T-helper 17 cell (primary cell): ENCODE data around the gene LTB4R. TPM values are rescaled to one million over a fixed set of nuclear protein-coding genes. Genes with fewer than 3 reads are reported as not detected.
"Not testable (repeated sequence)": the region's sequence is repeated elsewhere in the genome, so short reads cannot be mapped to it uniquely, and the experiment has no call there.

Experiments
- ATAC-seq: fragments of 150-1000 bp; cut with Tn5 transposase; 2 replicates; pipeline ENCODE4 v1.10.0; 2021; ENCODE audit warnings: mild to moderate bottlenecking, moderate library complexity
- DNase-seq, 3 donors: peaks; one replicate each; pipeline versions ENCODE4 v3.0.0 to v3.0.0-alpha.2; 2020 to 2021
- H3K9me3 ChIP-seq: one replicate; pipeline ENCODE4 v1.7.0; 2013; ENCODE audit warnings: low read length, mild to moderate bottlenecking; ENCODE audit not compliant: control insufficient read depth, poor library complexity, severe bottlenecking
- H3K27ac Mint-ChIP-seq: one replicate; pipeline ENCODE4 v1.8.0; 2022; ENCODE audit warnings: mild to moderate bottlenecking, moderate library complexity, mixed read lengths
- H3K27me3 Mint-ChIP-seq: one replicate; pipeline ENCODE4 v1.8.0; 2022; ENCODE audit warnings: mixed read lengths
- H3K36me3 Mint-ChIP-seq: one replicate; pipeline ENCODE4 v1.8.0; 2022; ENCODE audit warnings: low read depth, mixed read lengths
- H3K4me1 Mint-ChIP-seq: one replicate; pipeline ENCODE4 v1.8.0; 2022; ENCODE audit warnings: mild to moderate bottlenecking, mixed read lengths
- H3K4me3 Mint-ChIP-seq: one replicate; pipeline ENCODE4 v1.8.0; 2022; ENCODE audit warnings: mild to moderate bottlenecking, moderate library complexity, mixed read lengths
- total RNA-seq, 4 donors: library from RNA in 2 of 4; stranded (reverse) in 2 of 4; gene quantifications; one replicate each; pipeline ENCODE4 v1.2.3 and lab custom pipeline; 2022 to 2026

Gene LTB4R
- total RNA-seq, 2 donors from 2014 or later, result 21.5 to 23.1 TPM

DNA sequence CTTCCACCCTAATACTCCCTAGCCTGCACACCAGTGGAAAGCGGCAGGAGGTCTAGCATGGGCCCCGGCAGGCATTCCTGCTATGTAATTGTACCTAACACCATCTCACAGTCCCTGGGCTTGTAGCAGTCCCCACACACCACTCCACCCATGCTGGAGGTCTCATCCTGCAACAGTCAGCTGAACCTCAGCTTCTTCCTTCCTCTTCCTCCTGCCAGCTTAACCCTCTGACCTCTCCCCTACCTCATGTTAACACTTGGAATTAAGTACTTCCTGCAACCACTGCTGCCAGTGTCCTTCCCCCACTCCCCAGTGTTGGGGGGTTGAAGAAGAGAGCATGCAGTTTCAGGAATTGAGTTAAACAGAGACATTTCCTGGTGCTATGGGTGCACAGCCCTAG, 16.0 kb downstream of the LTB4R start:
- peaks cover 43% of the 10 kb centered on the region for H3K4me1 Mint-ChIP-seq

GRCh38 chr14:24327914-24328313, 16.6 kb downstream of the LTB4R start:
- H3K27ac Mint-ChIP-seq, result peak overlapping the region; percentile 29
- not testable (repeated sequence) for ATAC-seq

More for the DNA sequence above, 16.0 kb downstream of the LTB4R start:
- H3K27ac Mint-ChIP-seq, result no peak overlapping the region
- peaks cover 20% of the 10 kb centered on the region for H3K27me3 Mint-ChIP-seq
- H3K4me3 Mint-ChIP-seq, result no peak overlapping the region
- H3K9me3 ChIP-seq, result no peaks in the 10 kb centered on the region
- ATAC-seq (no peak), DNase-seq (no peak)
- no peaks in the 10 kb centered on the region for H3K36me3 Mint-ChIP-seq

GRCh38 chr14:24329073-24329663, 17.9 kb downstream of the LTB4R start:
- Mint-ChIP-seq H3K4me3 (no peak overlapping the region), H3K27ac (peak overlapping the region; percentile 29), H3K27me3 (peaks cover 19% of the 10 kb centered on the region), H3K4me1 (peaks cover 45% of the 10 kb centered on the region), H3K36me3 (no peaks in the 10 kb centered on the region)
- no peaks in the 10 kb centered on the region for H3K9me3 ChIP-seq
- no peak for DNase-seq
- ATAC-seq, result no peak

More at GRCh38 chr14:24327914-24328313, 16.6 kb downstream of the LTB4R start:
- H3K4me3 Mint-ChIP-seq, DNase-seq, H3K36me3 Mint-ChIP-seq, H3K9me3 ChIP-seq: not testable (repeated sequence)
- Mint-ChIP-seq H3K27me3 (peaks cover 21% of the 10 kb centered on the region), H3K4me1 (peaks cover 47% of the 10 kb centered on the region)

- DNase-seq (peak in 1 of 3 donors; percentile 27), ATAC-seq (peak; percentile 51)
- Mint-ChIP-seq H3K4me3 (no peak overlapping the region), H3K36me3 (no peaks in the 10 kb centered on the region), H3K27me3 (peaks cover 19% of the 10 kb centered on the region), H3K27ac (peak overlapping the region; percentile 29), H3K4me1 (peaks cover 45% of the 10 kb centered on the region)
- no peaks in the 10 kb centered on the region for H3K9me3 ChIP-seq
Observed at GRCh38 chr14:24329736-24330135, 18.4 kb downstream of the LTB4R start.

DNA sequence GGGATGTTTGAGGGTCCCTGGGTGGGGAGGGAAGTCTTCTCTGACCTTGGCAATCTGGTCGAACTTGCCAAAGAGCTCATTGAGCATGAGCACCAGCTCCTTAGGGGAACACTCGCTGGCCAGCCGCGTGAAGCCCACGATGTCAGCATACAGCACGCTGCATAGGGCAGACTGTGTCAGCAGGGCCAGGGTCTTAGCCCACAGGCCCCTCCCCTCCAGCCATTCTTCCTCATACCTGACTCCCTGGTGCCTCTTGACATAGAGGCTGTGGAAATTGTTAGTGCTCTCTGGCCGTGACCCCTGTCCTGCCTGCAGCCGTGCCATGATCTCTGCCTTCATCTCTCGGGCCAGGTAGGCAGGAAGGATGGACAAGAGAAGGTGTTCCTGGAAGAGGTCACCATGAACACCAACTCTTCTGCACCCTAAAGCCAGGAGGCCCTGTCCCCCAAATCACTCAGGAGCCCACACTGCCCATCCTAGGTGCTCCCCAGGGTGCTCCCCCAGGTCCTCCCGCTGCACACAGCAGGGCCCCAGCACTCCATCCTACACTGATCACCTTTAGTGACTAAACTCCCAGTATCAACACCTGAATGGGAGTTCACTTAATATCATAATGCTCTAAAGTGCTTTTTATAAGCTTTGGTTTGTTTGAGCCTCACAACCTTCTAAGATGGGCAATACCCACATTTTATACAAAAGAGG, 19.8 kb downstream of the LTB4R start:
- Mint-ChIP-seq H3K27ac (peak overlapping the region; percentile 94), H3K4me3 (no peak overlapping the region)

DNA sequence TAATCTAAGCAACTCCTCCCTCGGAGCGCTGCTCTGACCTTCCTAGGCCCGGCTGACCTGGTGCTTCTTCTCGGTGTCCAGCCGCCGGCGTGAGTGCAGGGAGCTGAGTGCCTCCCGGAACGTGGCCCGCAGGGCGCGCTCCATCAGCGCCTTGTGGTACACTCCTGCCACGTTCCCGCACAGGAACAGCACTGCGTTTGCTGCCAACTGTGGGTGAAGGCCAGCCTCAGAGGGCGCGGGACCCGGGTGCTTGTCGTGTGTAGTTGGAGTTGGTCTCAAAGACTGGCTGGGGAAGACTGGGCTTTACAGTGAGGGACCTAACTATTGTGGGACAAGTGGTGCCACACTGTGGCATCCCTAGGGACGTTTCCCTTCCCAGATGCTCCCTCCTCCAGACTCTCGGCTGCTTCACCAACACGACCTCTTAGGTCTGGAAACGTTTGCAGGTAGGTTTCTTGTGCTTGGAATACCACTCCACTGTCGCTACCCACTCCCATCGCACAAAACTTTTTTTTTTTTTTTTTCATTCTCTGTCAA, 20.5 kb downstream of the LTB4R start:
- ATAC-seq, result peak; percentile 1
- Mint-ChIP-seq H3K27ac (peak overlapping the region; percentile 94), H3K27me3 (peaks cover 26% of the 10 kb centered on the region)

More for the DNA sequence above, 19.8 kb downstream of the LTB4R start:
- no peaks in the 10 kb centered on the region for H3K9me3 ChIP-seq
- ATAC-seq (no peak), DNase-seq (no peak)
- H3K27me3 Mint-ChIP-seq, result peaks cover 26% of the 10 kb centered on the region
- H3K36me3 Mint-ChIP-seq, result peaks cover 1% of the 10 kb centered on the region
- H3K4me1 Mint-ChIP-seq, result peaks cover 47% of the 10 kb centered on the region

DNA sequence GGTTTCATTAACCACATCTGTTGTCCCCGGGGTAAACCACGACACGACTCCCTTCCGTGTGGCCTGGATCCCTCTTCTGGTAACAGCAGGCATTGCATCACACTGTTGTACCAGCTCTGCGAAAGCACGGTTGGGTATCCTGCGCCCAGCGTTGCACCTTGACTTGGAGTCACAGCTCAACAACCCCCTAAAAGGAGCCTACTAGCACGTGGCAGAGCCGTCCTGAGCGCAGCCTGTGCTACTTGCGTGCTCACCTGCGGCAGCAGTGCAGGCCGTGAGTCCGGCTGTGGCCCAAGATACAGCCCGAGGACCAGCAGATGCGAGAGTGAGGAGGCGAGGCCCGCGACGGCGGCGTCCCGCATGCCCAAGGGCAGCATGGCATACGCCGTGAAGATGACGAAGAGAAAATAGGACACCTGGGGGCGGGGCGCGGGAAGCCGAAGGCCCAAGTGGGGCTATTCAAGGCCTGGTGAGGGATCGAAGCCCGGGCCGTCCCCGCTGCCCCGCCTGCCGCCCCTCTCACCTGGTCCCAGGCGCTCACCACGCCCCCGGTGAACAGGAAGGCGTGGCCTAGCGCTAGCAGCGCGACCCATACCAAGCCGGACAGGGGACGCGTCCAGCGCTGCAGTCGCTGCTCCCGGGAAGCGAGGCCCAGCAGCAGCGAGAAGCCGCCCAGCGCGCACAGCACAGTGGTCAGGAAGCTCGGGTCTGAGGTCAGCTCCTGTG, 21.1 kb downstream of the LTB4R start:
- H3K36me3 Mint-ChIP-seq, result peaks cover 5% of the 10 kb centered on the region
- H3K27ac Mint-ChIP-seq, result peak overlapping the region; percentile 94
- peak; percentile 92 for ATAC-seq
- H3K4me1 Mint-ChIP-seq, result peaks cover 44% of the 10 kb centered on the region
- H3K4me3 Mint-ChIP-seq, result peak overlapping the region; percentile 96
- peaks cover 26% of the 10 kb centered on the region for H3K27me3 Mint-ChIP-seq
- peak; percentile 61 to 81 (median 73) for DNase-seq
- H3K9me3 ChIP-seq, result no peaks in the 10 kb centered on the region

More for the DNA sequence above, 20.5 kb downstream of the LTB4R start:
- H3K9me3 ChIP-seq, result no peaks in the 10 kb centered on the region
- Mint-ChIP-seq H3K36me3 (peaks cover 5% of the 10 kb centered on the region), H3K4me1 (peaks cover 48% of the 10 kb centered on the region), H3K4me3 (peak overlapping the region; percentile 96)
- DNase-seq, result no peak

- DNase-seq (no peak), ATAC-seq (no peak)
- Mint-ChIP-seq H3K4me1 (peaks cover 45% of the 10 kb centered on the region), H3K36me3 (peaks cover 5% of the 10 kb centered on the region), H3K27me3 (peaks cover 26% of the 10 kb centered on the region), H3K4me3 (peak within 1 kb of the TSS; percentile 67), H3K27ac (no peak within 1 kb of the TSS)
- H3K9me3 ChIP-seq, result no peaks in the 10 kb centered on the region
Observed at GRCh38 chr14:24334431-24335291, 23.4 kb downstream of the LTB4R start, which contains the start of gene ADCY4. ADCY4 (minus strand) TSS chr14:24335071; CDS start chr14:24334652, 419 bp downstream.

GRCh38 chr14:24335461-24336171, 24.3 kb downstream of the LTB4R start:
- Mint-ChIP-seq H3K4me1 (peaks cover 42% of the 10 kb centered on the region), H3K27ac (no peak overlapping the region), H3K36me3 (peaks cover 5% of the 10 kb centered on the region), H3K4me3 (peak overlapping the region; percentile 43), H3K27me3 (peaks cover 18% of the 10 kb centered on the region)
- no peak for DNase-seq
- no peaks in the 10 kb centered on the region for H3K9me3 ChIP-seq
- ATAC-seq, result no peak

- H3K4me1 Mint-ChIP-seq, result peaks cover 32% of the 10 kb centered on the region
- no peaks in the 10 kb centered on the region for H3K9me3 ChIP-seq
- peaks cover 14% of the 10 kb centered on the region for H3K27me3 Mint-ChIP-seq
- no peak overlapping the region for H3K27ac Mint-ChIP-seq
- peaks cover 5% of the 10 kb centered on the region for H3K36me3 Mint-ChIP-seq
- peak overlapping the region; percentile 91 for H3K4me3 Mint-ChIP-seq
- ATAC-seq (no peak), DNase-seq (no peak)
Observed at GRCh38 chr14:24337144-24337823, 26.0 kb downstream of the LTB4R start.

DNA sequence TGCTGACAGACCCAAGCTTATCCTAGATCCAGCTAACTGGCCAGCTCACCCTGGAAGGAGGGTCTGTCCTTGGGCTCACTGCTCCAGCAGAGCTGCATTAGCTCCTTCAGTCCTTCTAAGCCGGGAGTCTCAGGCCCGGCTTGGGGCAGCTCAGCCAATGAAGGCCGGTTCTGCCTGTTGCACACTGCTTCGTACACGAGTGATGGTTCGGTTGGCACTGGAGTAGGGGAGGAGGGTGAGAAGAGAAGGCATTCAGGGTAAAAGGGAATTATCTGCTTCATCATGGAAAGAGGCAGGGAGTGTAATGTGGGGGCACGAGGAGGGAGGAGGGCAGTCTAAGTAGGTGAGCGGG, 26.5 kb downstream of the LTB4R start:
- Mint-ChIP-seq H3K27me3 (peaks cover 13% of the 10 kb centered on the region), H3K27ac (no peak overlapping the region), H3K4me1 (peaks cover 26% of the 10 kb centered on the region), H3K36me3 (peaks cover 5% of the 10 kb centered on the region), H3K4me3 (peak overlapping the region; percentile 91)
- no peak for ATAC-seq
- DNase-seq, result no peak
- H3K9me3 ChIP-seq, result no peaks in the 10 kb centered on the region
